CD4-positive, CD25-positive, alpha-beta regulatory T cell (primary cell): ENCODE measurements around the gene SLC25A36. TPM values are rescaled to one million over a fixed set of nuclear protein-coding genes. Genes with fewer than 3 reads are reported as not detected.
"Not testable (repeated sequence)": the region's sequence is repeated elsewhere in the genome, so short reads cannot be mapped to it uniquely, and the experiment has no call there.

ENCODE experiments used
- ATAC-seq, 2 donors: fragments of 150-1000 bp; cut with Tn5 transposase; one replicate each; pipeline ENCODE4 v1.10.0; 2021; ENCODE audit warnings: low read depth in 2 of 2, moderate number of reproducible peaks in 2 of 2, moderate library complexity in 1 of 2
- DNase-seq, 3 donors: peaks; one replicate each; pipeline versions ENCODE4 v3.0.0 to v3.0.0-alpha.2; 2012 to 2022; ENCODE audit warnings: mixed read lengths in 1 of 3
- H3K27ac ChIP-seq: one replicate; pipeline ENCODE4 v1.7.0; 2013; ENCODE audit warnings: mild to moderate bottlenecking, low read length; ENCODE audit not compliant: insufficient read depth, poor library complexity, severe bottlenecking
- H3K27me3 ChIP-seq: one replicate; pipeline ENCODE4 v1.7.0; 2013; ENCODE audit warnings: low read length; ENCODE audit not compliant: control insufficient read depth, insufficient read depth
- H3K36me3 ChIP-seq: one replicate; pipeline ENCODE4 v1.7.0; 2013; ENCODE audit warnings: mild to moderate bottlenecking, low read length, moderate library complexity; ENCODE audit not compliant: control insufficient read depth, insufficient read depth
- H3K4me1 ChIP-seq: 2 replicates; pipeline ENCODE4 v1.7.0; 2013; ENCODE audit warnings: mild to moderate bottlenecking, low read length; ENCODE audit not compliant: insufficient read depth, control insufficient read depth, poor library complexity, severe bottlenecking
- H3K4me3 ChIP-seq: one replicate; pipeline ENCODE4 v1.7.0; 2013; ENCODE audit warnings: low read depth, mild to moderate bottlenecking, low read length, moderate library complexity
- H3K9me3 ChIP-seq, 2 experiments: 1 replicate in 1 of 2; 2 replicates in 1 of 2; pipeline ENCODE4 v1.7.0; 2013; ENCODE audit warnings: low read length in 2 of 2, mild to moderate bottlenecking in 1 of 2, moderate library complexity in 1 of 2; ENCODE audit not compliant: control insufficient read depth in 2 of 2
- H3K27ac Mint-ChIP-seq, 3 donors: one replicate each; pipeline ENCODE4 v1.8.0; 2020 to 2022; ENCODE audit warnings: mild to moderate bottlenecking in 3 of 3, mixed read lengths in 3 of 3, moderate library complexity in 2 of 3
- H3K27me3 Mint-ChIP-seq: one replicate; pipeline ENCODE4 v1.8.0; 2022; ENCODE audit warnings: mild to moderate bottlenecking, mixed read lengths
- H3K36me3 Mint-ChIP-seq: one replicate; pipeline ENCODE4 v1.8.0; 2020; ENCODE audit warnings: mixed read lengths
- H3K4me1 Mint-ChIP-seq, 4 donors: one replicate each; pipeline ENCODE4 v1.8.0; 2020 to 2022; ENCODE audit warnings: mixed read lengths in 4 of 4, mild to moderate bottlenecking in 1 of 4
- H3K4me3 Mint-ChIP-seq, 4 donors: one replicate each; pipeline ENCODE4 v1.8.0; 2020 to 2022; ENCODE audit warnings: mild to moderate bottlenecking in 4 of 4, mixed read lengths in 4 of 4, moderate library complexity in 3 of 4
- H3K9me3 Mint-ChIP-seq, 7 donors: one replicate each; pipeline ENCODE4 v1.8.0; 2020 to 2022; ENCODE audit warnings: mixed read lengths in 7 of 7, mild to moderate bottlenecking in 3 of 7, moderate library complexity in 2 of 7
- polyA plus RNA-seq, 4 donors: library from polyadenylated mRNA; unstranded; fragments of 300-500 nt; fragmentation: Illumina TruSeq; gene quantifications; one replicate each; pipeline ENCODE4 v1.2.3, GENCODE V29; 2021
- total RNA-seq: library from RNA; stranded (reverse); gene quantifications from one replicate; pipeline ENCODE4 v1.2.3, GENCODE V29; 2022

The SLC25A36 gene
- total and polyA plus RNA-seq, 5 donors from 2014 or later: 43.3 to 104 (median 45.6) TPM

DNA sequence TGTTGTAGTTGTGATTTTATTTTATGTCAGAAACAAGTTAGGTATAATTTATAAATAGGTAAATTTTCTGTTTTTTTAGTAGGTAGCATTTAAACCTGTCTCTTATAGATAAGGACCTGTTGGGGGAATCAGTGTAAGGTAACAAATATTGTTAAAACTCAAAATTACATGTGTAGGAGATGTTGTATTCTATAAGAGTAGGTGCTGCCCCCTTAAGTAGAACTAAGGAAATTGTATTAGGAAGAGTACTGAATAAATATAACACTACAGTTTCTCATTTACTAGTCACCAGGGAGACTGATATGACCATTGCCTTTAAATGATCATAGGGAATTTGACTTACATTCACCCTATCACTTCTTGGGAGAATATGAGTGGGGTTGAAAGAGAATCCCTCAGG, 31.2 kb downstream of the SLC25A36 start:
- no peaks in the 10 kb centered on the region for H3K4me1 ChIP-seq
- Mint-ChIP-seq H3K36me3 (peaks cover 22% of the 10 kb centered on the region), H3K4me1 (peaks cover 4 to 20% (median 7%) of the 10 kb centered on the region in 4 donors), H3K4me3 (no peak overlapping the region), H3K27me3 (no peaks in the 10 kb centered on the region), H3K27ac (peak overlapping the region in 1 of 3 donors; percentile 11), H3K9me3 (no peaks in the 10 kb centered on the region)
- no peaks in the 10 kb centered on the region for H3K27me3 ChIP-seq
- H3K36me3 ChIP-seq: peaks cover 22% of the 10 kb centered on the region
- no peaks in the 10 kb centered on the region for H3K9me3 ChIP-seq
- H3K27ac ChIP-seq: no peak overlapping the region
- no peak for ATAC-seq
- DNase-seq: peak in 2 of 3 donors; percentile 17 to 23
- no peak overlapping the region for H3K4me3 ChIP-seq

GRCh38 chr3:140974900-140975299, 33.3 kb downstream of the SLC25A36 start:
- Histone ChIP-seq H3K4me3 (no peak overlapping the region), H3K27me3 (no peaks in the 10 kb centered on the region), H3K36me3 (peaks cover 22% of the 10 kb centered on the region), H3K27ac (no peak overlapping the region), H3K4me1 (no peaks in the 10 kb centered on the region), H3K9me3 (no peaks in the 10 kb centered on the region)
- H3K4me3 Mint-ChIP-seq: no peak overlapping the region
- peaks cover 33% of the 10 kb centered on the region for H3K36me3 Mint-ChIP-seq
- no peaks in the 10 kb centered on the region for H3K27me3 Mint-ChIP-seq
- H3K9me3 Mint-ChIP-seq: peaks cover 0 to 1% (median 0%) of the 10 kb centered on the region in 7 donors
- ATAC-seq: peak in 1 of 2 donors; percentile 45
- peak overlapping the region; percentile 37 to 80 (median 46) for H3K27ac Mint-ChIP-seq
- peak in 2 of 3 donors; percentile 1 to 30 for DNase-seq
- H3K4me1 Mint-ChIP-seq: peaks cover 4 to 20% (median 7%) of the 10 kb centered on the region in 4 donors

- Histone ChIP-seq H3K27ac (no peak overlapping the region), H3K36me3 (peaks cover 8% of the 10 kb centered on the region), H3K4me3 (no peak overlapping the region), H3K27me3 (no peaks in the 10 kb centered on the region), H3K4me1 (no peaks in the 10 kb centered on the region), H3K9me3 (no peaks in the 10 kb centered on the region)
- DNase-seq: no peak
- no peak overlapping the region for H3K27ac Mint-ChIP-seq
- H3K4me1 Mint-ChIP-seq: peaks cover 0 to 4% (median under 1%) of the 10 kb centered on the region in 4 donors
- no peaks in the 10 kb centered on the region for H3K27me3 Mint-ChIP-seq
- no peak overlapping the region for H3K4me3 Mint-ChIP-seq
- ATAC-seq: no peak
- H3K9me3 Mint-ChIP-seq: peaks cover 0 to 3% (median 1%) of the 10 kb centered on the region in 7 donors
- H3K36me3 Mint-ChIP-seq: peaks cover 22% of the 10 kb centered on the region
Measured at GRCh38 chr3:140980663-140981062, 39.0 kb downstream of the SLC25A36 start.

DNA sequence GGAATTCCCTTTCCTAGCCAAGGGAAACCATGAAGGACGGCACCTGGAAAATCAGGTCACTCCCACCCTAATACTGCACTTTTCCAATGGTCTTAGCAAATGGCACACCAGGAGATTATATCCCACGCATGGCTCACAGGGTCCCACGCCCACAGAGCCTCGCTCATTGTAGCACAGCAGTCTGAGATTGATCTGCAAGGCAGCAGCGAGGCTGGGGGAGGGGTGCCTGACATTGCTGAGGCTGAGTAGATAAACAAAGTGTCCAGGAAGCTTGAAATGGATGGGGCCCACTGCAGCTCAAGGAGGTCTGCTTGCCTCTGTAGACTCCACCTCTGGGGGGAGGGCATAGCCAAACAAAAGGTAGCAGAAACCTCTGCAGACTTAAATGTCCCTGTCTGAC, 46.2 kb downstream of the SLC25A36 start:
- H3K4me3 ChIP-seq, H3K27ac ChIP-seq, H3K9me3 ChIP-seq, ATAC-seq, H3K4me1 Mint-ChIP-seq, H3K4me1 ChIP-seq, H3K27me3 ChIP-seq, H3K36me3 ChIP-seq, H3K4me3 Mint-ChIP-seq, DNase-seq, H3K36me3 Mint-ChIP-seq, H3K27me3 Mint-ChIP-seq: not testable (repeated sequence)
- Mint-ChIP-seq H3K9me3 (peaks cover 0 to 21% (median 5%) of the 10 kb centered on the region in 7 donors), H3K27ac (peak overlapping the region in 1 of 3 donors; percentile 45)

DNA sequence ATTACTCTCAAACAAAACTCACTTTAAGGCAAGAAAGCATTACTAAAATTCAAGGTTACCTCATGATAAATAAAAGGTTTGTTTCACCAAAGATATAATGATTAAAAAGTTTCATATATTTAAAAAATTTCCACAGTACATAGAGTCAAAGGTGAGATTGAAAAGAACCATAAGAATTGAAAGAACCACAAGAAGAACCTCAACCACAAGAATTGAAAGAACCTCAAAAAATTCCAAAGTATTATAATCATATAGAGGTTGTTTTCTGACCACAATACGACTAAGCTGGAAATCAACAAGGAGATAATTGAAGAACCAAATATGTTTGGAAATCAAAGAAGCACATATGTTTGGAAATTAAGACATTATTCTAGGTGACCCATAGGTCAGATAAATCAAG, 52.7 kb downstream of the SLC25A36 start:
- H3K4me1 Mint-ChIP-seq: no peaks in the 10 kb centered on the region
- H3K4me3 Mint-ChIP-seq: no peak overlapping the region
- ATAC-seq (no peak), DNase-seq (no peak)
- peaks cover 0 to 8% (median 3%) of the 10 kb centered on the region in 7 donors for H3K9me3 Mint-ChIP-seq
- H3K27ac Mint-ChIP-seq: no peak overlapping the region
- Histone ChIP-seq H3K27ac (no peak overlapping the region), H3K4me3 (no peak overlapping the region), H3K4me1 (no peaks in the 10 kb centered on the region), H3K36me3 (no peaks in the 10 kb centered on the region), H3K27me3 (no peaks in the 10 kb centered on the region), H3K9me3 (no peaks in the 10 kb centered on the region)
- H3K36me3 Mint-ChIP-seq: no peaks in the 10 kb centered on the region
- peaks cover 4% of the 10 kb centered on the region for H3K27me3 Mint-ChIP-seq

- not testable (repeated sequence) for H3K4me1 Mint-ChIP-seq, H3K36me3 Mint-ChIP-seq, H3K4me3 ChIP-seq, H3K27ac ChIP-seq, H3K27me3 Mint-ChIP-seq, H3K9me3 Mint-ChIP-seq, H3K36me3 ChIP-seq, ATAC-seq, H3K4me3 Mint-ChIP-seq, H3K27ac Mint-ChIP-seq, H3K4me1 ChIP-seq, H3K9me3 ChIP-seq, DNase-seq, H3K27me3 ChIP-seq
Measured at GRCh38 chr3:140994861-140995260, 53.2 kb downstream of the SLC25A36 start.

- no peaks in the 10 kb centered on the region for H3K27me3 ChIP-seq
- no peak overlapping the region for H3K4me3 Mint-ChIP-seq
- peaks cover 0 to 8% (median 2%) of the 10 kb centered on the region in 7 donors for H3K9me3 Mint-ChIP-seq
- no peaks in the 10 kb centered on the region for H3K36me3 ChIP-seq
- DNase-seq: no peak
- no peaks in the 10 kb centered on the region for H3K36me3 Mint-ChIP-seq
- no peak overlapping the region for H3K27ac Mint-ChIP-seq
- no peak overlapping the region for H3K27ac ChIP-seq
- no peaks in the 10 kb centered on the region for H3K4me1 ChIP-seq
- peaks cover 0 to 4% (median 0%) of the 10 kb centered on the region in 4 donors for H3K4me1 Mint-ChIP-seq
- no peak overlapping the region for H3K4me3 ChIP-seq
- peaks cover 9% of the 10 kb centered on the region for H3K27me3 Mint-ChIP-seq
- ATAC-seq: no peak
- no peaks in the 10 kb centered on the region for H3K9me3 ChIP-seq
Measured at GRCh38 chr3:140995881-140996280, 54.2 kb downstream of the SLC25A36 start.

DNA sequence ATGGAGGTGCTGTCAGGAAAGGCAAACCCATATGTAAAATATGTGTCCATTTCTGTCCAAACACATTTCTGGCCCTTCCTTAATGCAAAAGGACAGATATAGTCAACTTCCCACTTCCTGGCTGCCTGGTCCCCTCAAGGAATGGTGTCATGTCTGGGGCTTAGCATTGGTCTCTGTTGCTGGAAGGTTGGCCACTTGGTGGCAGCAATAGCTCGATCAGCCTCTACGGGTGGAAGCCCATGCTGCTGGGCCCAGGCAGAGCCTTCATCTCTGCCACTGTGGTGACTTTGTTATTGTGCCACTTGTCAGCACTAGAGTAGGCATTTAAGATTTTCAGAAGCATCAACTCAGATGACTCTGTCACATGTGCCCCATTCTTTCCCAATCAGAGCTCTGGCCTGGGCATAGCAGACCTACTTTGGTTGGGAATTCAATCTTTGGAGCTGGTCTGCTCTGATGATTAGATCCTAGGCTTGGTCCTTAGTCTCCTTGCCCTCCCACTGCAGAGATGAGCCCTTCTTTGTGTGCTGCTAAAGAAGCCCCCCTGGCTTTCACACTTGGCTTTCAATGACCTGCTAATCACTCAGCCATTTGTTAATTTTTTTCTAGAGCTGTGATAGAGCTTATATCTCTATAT, 58.5 kb downstream of the SLC25A36 start:
- Histone ChIP-seq H3K9me3 (no peaks in the 10 kb centered on the region), H3K27me3 (no peaks in the 10 kb centered on the region), H3K4me3 (no peak overlapping the region), H3K4me1 (no peaks in the 10 kb centered on the region), H3K36me3 (no peaks in the 10 kb centered on the region), H3K27ac (no peak overlapping the region)
- H3K36me3 Mint-ChIP-seq: no peaks in the 10 kb centered on the region
- peaks cover 10% of the 10 kb centered on the region for H3K27me3 Mint-ChIP-seq
- peaks cover 0 to 2% (median 0%) of the 10 kb centered on the region in 7 donors for H3K9me3 Mint-ChIP-seq
- H3K4me1 Mint-ChIP-seq: peaks cover 0 to 4% (median 0%) of the 10 kb centered on the region in 4 donors
- H3K27ac Mint-ChIP-seq: peak overlapping the region in 1 of 3 donors; percentile 18
- ATAC-seq (peak; percentile 45 to 52), DNase-seq (peak in 2 of 3 donors; percentile 22 to 59)
- no peak overlapping the region for H3K4me3 Mint-ChIP-seq
